GM23338 (cell line): ENCODE measurements around the gene PLAA. TPM values are rescaled to one million over a fixed set of nuclear protein-coding genes. Genes with fewer than 3 reads are reported as not detected.

ENCODE experiments used
- ATAC-seq: fragments of 200-7000 bp; cut with Tn5 transposase; 3 replicates; pipeline ENCODE4 v1.9.1; 2020
- DNase-seq: peaks from one replicate; pipeline ENCODE4 v3.0.0-alpha.2; 2015; ENCODE audit warnings: low spot score
- H2AFZ ChIP-seq: fragments of 200-600 bp; sonication (generic); 2 replicates; pipeline ENCODE4 v1.8.0; 2016; ENCODE audit warnings: antibody characterized with exemption, mild to moderate bottlenecking, moderate library complexity
- H3F3A ChIP-seq: fragments of 200-600 bp; sonication (generic); replicated peaks from 2 replicates; pipeline ENCODE4 v1.8.0; 2017; ENCODE audit warnings: antibody characterized with exemption, mixed run types, low read depth
- H3K27ac ChIP-seq: fragments of 200-600 bp; sonication (generic); 2 replicates; pipeline ENCODE4 v1.6.1; 2016; ENCODE audit warnings: low read depth
- H3K27me3 ChIP-seq: fragments of 200-600 bp; sonication (generic); 2 replicates; pipeline ENCODE4 v1.8.0; 2016; ENCODE audit warnings: mild to moderate bottlenecking, mixed run types, moderate library complexity; ENCODE audit not compliant: insufficient read depth
- H3K36me3 ChIP-seq: fragments of 200-600 bp; sonication (generic); 2 replicates; pipeline ENCODE4 v1.8.0; 2016; ENCODE audit warnings: mild to moderate bottlenecking; ENCODE audit not compliant: insufficient read depth
- H3K4me1 ChIP-seq: fragments of 200-600 bp; sonication (generic); 2 replicates; pipeline ENCODE4 v1.8.0; 2016; ENCODE audit warnings: mild to moderate bottlenecking, moderate library complexity; ENCODE audit not compliant: insufficient read depth
- H3K4me2 ChIP-seq: fragments of 200-600 bp; sonication (generic); 2 replicates; pipeline ENCODE4 v1.7.1; 2017; ENCODE audit warnings: mixed run types
- H3K4me3 ChIP-seq: fragments of 200-600 bp; sonication (generic); 2 replicates; pipeline ENCODE4 v1.6.1; 2016; ENCODE audit warnings: mixed run types
- H3K79me2 ChIP-seq: fragments of 200-600 bp; sonication (generic); replicated peaks from 2 replicates; pipeline ENCODE4 v1.8.0; 2017; ENCODE audit warnings: mild to moderate bottlenecking; ENCODE audit not compliant: insufficient read depth
- H3K9me2 ChIP-seq: fragments of 200-600 bp; sonication (generic); 2 replicates; pipeline ENCODE4 v1.8.0; 2017; ENCODE audit not compliant: insufficient read depth
- H4K20me1 ChIP-seq: fragments of 200-600 bp; sonication (generic); replicated peaks from 2 replicates; pipeline ENCODE4 v1.8.0; 2017; ENCODE audit warnings: mild to moderate bottlenecking; ENCODE audit not compliant: insufficient read depth
- H3K27ac Mint-ChIP-seq: 2 replicates; pipeline ENCODE4 v1.8.0; 2020; ENCODE audit warnings: inconsistent platforms, mild to moderate bottlenecking, moderate library complexity, mixed read lengths
- H3K27me3 Mint-ChIP-seq: 3 replicates; pipeline ENCODE4 v1.8.0; 2022; ENCODE audit warnings: low read depth, mild to moderate bottlenecking, moderate library complexity, mixed read lengths, inconsistent platforms; ENCODE audit not compliant: insufficient read depth, poor library complexity
- H3K36me3 Mint-ChIP-seq: 3 replicates; pipeline ENCODE4 v1.8.0; 2021; ENCODE audit warnings: low read depth, mild to moderate bottlenecking, inconsistent platforms, moderate library complexity, mixed read lengths
- H3K4me1 Mint-ChIP-seq: 3 replicates; pipeline ENCODE4 v1.8.0; 2020; ENCODE audit warnings: mild to moderate bottlenecking, inconsistent platforms, mixed read lengths
- H3K4me3 Mint-ChIP-seq: 3 replicates; pipeline ENCODE4 v1.8.0; 2021; ENCODE audit warnings: moderate library complexity, mild to moderate bottlenecking, inconsistent platforms, mixed read lengths
- H3K9me3 Mint-ChIP-seq: 3 replicates; pipeline ENCODE4 v1.8.0; 2020; ENCODE audit warnings: moderate library complexity, mild to moderate bottlenecking, inconsistent platforms, mixed read lengths
- CREB1 ChIP-seq: fragments of 250-450 bp; sonication (Bioruptor Pico); IDR thresholded peaks from 2 replicates; pipeline ENCODE4 v1.5.0; 2020; ENCODE audit warnings: low read depth, mild to moderate bottlenecking, moderate library complexity
- EZH2 ChIP-seq: fragments of 200-600 bp; sonication (generic); IDR thresholded peaks from one replicate; pipeline ENCODE4 v1.8.0; 2017; ENCODE audit warnings: antibody characterized with exemption, mild to moderate bottlenecking, low read depth; ENCODE audit not compliant: unreplicated experiment
- EZH2phosphoT487 ChIP-seq: fragments of 200-600 bp; sonication (generic); IDR thresholded peaks from one replicate; pipeline ENCODE4 v1.8.1; 2018; ENCODE audit warnings: antibody characterized with exemption; ENCODE audit not compliant: unreplicated experiment
- JUNB ChIP-seq: IDR thresholded peaks from one replicate; pipeline ENCODE4 v1.6.1; 2016; ENCODE audit warnings: antibody characterized with exemption; ENCODE audit not compliant: unreplicated experiment
- NANOG ChIP-seq: IDR thresholded peaks from 2 replicates; pipeline ENCODE4 v1.6.1; 2016; ENCODE audit warnings: antibody characterized with exemption, borderline replicate concordance
- POLR2AphosphoS5 ChIP-seq: IDR thresholded peaks from 2 replicates; pipeline ENCODE4 v1.6.1; 2016; ENCODE audit warnings: antibody characterized with exemption, low read depth
- STAT1 ChIP-seq: IDR thresholded peaks from one replicate; pipeline ENCODE4 v1.6.1; 2016; ENCODE audit warnings: antibody characterized with exemption; ENCODE audit not compliant: unreplicated experiment
- ZNF114 ChIP-seq: fragments of 250-450 bp; sonication (Bioruptor Pico); IDR thresholded peaks from 2 replicates; pipeline ENCODE4 v1.5.0; 2020; ENCODE audit warnings: mild to moderate bottlenecking, moderate library complexity
- ZNF331 ChIP-seq: fragments of 250-450 bp; sonication (Bioruptor Pico); IDR thresholded peaks from 2 replicates; pipeline ENCODE4 v1.5.0; 2020; ENCODE audit warnings: low read depth, mild to moderate bottlenecking, moderate library complexity
- ZNF462 ChIP-seq: fragments of 250-450 bp; sonication (Bioruptor Pico); IDR thresholded peaks from 2 replicates; pipeline ENCODE4 v1.5.0; 2020; ENCODE audit warnings: mild to moderate bottlenecking, moderate library complexity
- polyA plus RNA-seq: library from polyadenylated mRNA; unstranded; fragments of >200 nt; fragmentation: Nextera tagmentation; extraction: Ambion mirVana; gene quantifications from 2 replicates; pipeline ENCODE4 v1.2.1, GENCODE V29; 2016
- total RNA-seq: library from RNA; depleted of rRNA; stranded (reverse); fragments of >200 nt; shearing (Covaris generic); gene quantifications from 2 replicates; pipeline ENCODE4 v1.2.3, GENCODE V29; 2014
- TF ChIP-seq, protein P1 (sequence below): IDR thresholded peaks from 2 replicates; pipeline ENCODE4 v1.6.1; 2016; ENCODE audit warnings: antibody characterized with exemption
- TF ChIP-seq, protein P2 (sequence below): IDR thresholded peaks from one replicate; pipeline ENCODE4 v1.6.1; 2018; ENCODE audit warnings: antibody characterized with exemption; ENCODE audit not compliant: unreplicated experiment
- TF ChIP-seq, protein P3 (sequence below), 2 experiments: fragments of 200-600 bp in 1 of 2; sonication (generic) in 1 of 2; conservative IDR thresholded peaks; 2 replicates each; pipeline versions ENCODE4 v1.5.1 to v1.6.1; 2016 to 2017; ENCODE audit warnings: antibody characterized with exemption in 2 of 2, low read depth in 2 of 2, mild to moderate bottlenecking in 2 of 2, moderate library complexity in 1 of 2

PLAA gene
- total and polyA plus RNA-seq, 2 experiments from 2014 or later = 24.8 to 72.1 TPM

GRCh38 chr9:26940779-26941178, 6.3 kb downstream of the PLAA start:
- no peak overlapping the region for H3K4me3 Mint-ChIP-seq

More at GRCh38 chr9:26940779-26941178, 6.3 kb downstream of the PLAA start:
- Histone ChIP-seq H3K4me2 (no peak overlapping the region), H3K9me2 (no peaks in the 10 kb centered on the region), H4K20me1 (peaks cover 23% of the 10 kb centered on the region), H3K27me3 (no peaks in the 10 kb centered on the region), H2AFZ (no peak overlapping the region), H3K27ac (no peak overlapping the region), H3K36me3 (no peaks in the 10 kb centered on the region), H3K79me2 (peaks cover 100% of the 10 kb centered on the region), H3F3A (no peaks in the 10 kb centered on the region), H3K4me3 (no peak overlapping the region), H3K4me1 (peaks cover 19% of the 10 kb centered on the region)
- TF ChIP-seq NANOG = no peak
- TF ChIP-seq, protein P1, sequence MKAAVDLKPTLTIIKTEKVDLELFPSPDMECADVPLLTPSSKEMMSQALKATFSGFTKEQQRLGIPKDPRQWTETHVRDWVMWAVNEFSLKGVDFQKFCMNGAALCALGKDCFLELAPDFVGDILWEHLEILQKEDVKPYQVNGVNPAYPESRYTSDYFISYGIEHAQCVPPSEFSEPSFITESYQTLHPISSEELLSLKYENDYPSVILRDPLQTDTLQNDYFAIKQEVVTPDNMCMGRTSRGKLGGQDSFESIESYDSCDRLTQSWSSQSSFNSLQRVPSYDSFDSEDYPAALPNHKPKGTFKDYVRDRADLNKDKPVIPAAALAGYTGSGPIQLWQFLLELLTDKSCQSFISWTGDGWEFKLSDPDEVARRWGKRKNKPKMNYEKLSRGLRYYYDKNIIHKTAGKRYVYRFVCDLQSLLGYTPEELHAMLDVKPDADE = no peak
- TF ChIP-seq, protein P2, sequence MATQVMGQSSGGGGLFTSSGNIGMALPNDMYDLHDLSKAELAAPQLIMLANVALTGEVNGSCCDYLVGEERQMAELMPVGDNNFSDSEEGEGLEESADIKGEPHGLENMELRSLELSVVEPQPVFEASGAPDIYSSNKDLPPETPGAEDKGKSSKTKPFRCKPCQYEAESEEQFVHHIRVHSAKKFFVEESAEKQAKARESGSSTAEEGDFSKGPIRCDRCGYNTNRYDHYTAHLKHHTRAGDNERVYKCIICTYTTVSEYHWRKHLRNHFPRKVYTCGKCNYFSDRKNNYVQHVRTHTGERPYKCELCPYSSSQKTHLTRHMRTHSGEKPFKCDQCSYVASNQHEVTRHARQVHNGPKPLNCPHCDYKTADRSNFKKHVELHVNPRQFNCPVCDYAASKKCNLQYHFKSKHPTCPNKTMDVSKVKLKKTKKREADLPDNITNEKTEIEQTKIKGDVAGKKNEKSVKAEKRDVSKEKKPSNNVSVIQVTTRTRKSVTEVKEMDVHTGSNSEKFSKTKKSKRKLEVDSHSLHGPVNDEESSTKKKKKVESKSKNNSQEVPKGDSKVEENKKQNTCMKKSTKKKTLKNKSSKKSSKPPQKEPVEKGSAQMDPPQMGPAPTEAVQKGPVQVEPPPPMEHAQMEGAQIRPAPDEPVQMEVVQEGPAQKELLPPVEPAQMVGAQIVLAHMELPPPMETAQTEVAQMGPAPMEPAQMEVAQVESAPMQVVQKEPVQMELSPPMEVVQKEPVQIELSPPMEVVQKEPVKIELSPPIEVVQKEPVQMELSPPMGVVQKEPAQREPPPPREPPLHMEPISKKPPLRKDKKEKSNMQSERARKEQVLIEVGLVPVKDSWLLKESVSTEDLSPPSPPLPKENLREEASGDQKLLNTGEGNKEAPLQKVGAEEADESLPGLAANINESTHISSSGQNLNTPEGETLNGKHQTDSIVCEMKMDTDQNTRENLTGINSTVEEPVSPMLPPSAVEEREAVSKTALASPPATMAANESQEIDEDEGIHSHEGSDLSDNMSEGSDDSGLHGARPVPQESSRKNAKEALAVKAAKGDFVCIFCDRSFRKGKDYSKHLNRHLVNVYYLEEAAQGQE = no peak
- no peak for TF ChIP-seq ZNF462
- no peak for TF ChIP-seq EZH2phosphoT487
- TF ChIP-seq ZNF331 (CRISPR knock-in tag) = no peak
- no peak for TF ChIP-seq EZH2
- TF ChIP-seq ZNF114 (CRISPR knock-in tag) = no peak
- TF ChIP-seq JUNB = no peak
- no peak for TF ChIP-seq STAT1
- TF ChIP-seq POLR2AphosphoS5 = no peak
- TF ChIP-seq, protein P3, sequence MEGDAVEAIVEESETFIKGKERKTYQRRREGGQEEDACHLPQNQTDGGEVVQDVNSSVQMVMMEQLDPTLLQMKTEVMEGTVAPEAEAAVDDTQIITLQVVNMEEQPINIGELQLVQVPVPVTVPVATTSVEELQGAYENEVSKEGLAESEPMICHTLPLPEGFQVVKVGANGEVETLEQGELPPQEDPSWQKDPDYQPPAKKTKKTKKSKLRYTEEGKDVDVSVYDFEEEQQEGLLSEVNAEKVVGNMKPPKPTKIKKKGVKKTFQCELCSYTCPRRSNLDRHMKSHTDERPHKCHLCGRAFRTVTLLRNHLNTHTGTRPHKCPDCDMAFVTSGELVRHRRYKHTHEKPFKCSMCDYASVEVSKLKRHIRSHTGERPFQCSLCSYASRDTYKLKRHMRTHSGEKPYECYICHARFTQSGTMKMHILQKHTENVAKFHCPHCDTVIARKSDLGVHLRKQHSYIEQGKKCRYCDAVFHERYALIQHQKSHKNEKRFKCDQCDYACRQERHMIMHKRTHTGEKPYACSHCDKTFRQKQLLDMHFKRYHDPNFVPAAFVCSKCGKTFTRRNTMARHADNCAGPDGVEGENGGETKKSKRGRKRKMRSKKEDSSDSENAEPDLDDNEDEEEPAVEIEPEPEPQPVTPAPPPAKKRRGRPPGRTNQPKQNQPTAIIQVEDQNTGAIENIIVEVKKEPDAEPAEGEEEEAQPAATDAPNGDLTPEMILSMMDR (conservative IDR thresholded peaks at IDR 0.05; ENCODE audit: low read depth in 2 of 2) = no peak
- TF ChIP-seq CREB1 (CRISPR knock-in tag) = no peak
- ATAC-seq (no peak), DNase-seq (no peak)
- H3K9me3 Mint-ChIP-seq = peaks cover 2% of the 10 kb centered on the region; the same call in 2 of the 3 replicates
- H3K36me3 Mint-ChIP-seq = peaks cover 20% of the 10 kb centered on the region
- H3K27me3 Mint-ChIP-seq = peaks cover 4% of the 10 kb centered on the region
- no peak overlapping the region for H3K27ac Mint-ChIP-seq
- peaks cover 35% of the 10 kb centered on the region for H3K4me1 Mint-ChIP-seq
